OCI-LY3 (cell line): Measurements from ENCODE around the gene NPHP4.

Experiments
- H2AFZ ChIP-seq: fragments of 200-600, 300-600 bp; shearing (Covaris generic); 2 replicates; pipeline ENCODE4 v1.6.0; 2014; ENCODE audit warnings: antibody characterized with exemption, low read depth, low read length
- H3K27ac ChIP-seq: fragments of 200-600, 300-600 bp; sonication (generic); 2 replicates; pipeline ENCODE4 v1.5.1; 2014; ENCODE audit warnings: mild to moderate bottlenecking, low read length, moderate library complexity, mixed read lengths
- H3K27me3 ChIP-seq: fragments of 200-600, 300-600 bp; sonication (generic); 2 replicates; pipeline ENCODE4 v1.6.1; 2014; ENCODE audit warnings: low read depth, low read length, mixed read lengths
- H3K36me3 ChIP-seq: fragments of 200-600, 300-600 bp; sonication (generic); replicated peaks from 2 replicates; pipeline ENCODE3; 2014; ENCODE audit warnings: low read depth, low read length, mixed read lengths
- H3K4me1 ChIP-seq: fragments of 300-600, 200-600 bp; sonication (generic); 2 replicates; pipeline ENCODE4 v1.6.1; 2014; ENCODE audit warnings: low read length, mixed read lengths
- H3K4me2 ChIP-seq: fragments of 200-600, 300-600 bp; sonication (generic); 2 replicates; pipeline ENCODE4 v1.6.1; 2014; ENCODE audit warnings: low read length, mixed read lengths
- H3K4me3 ChIP-seq: fragments of 300-600, 200-600 bp; sonication (generic); 2 replicates; pipeline ENCODE4 v1.5.1; 2014; ENCODE audit warnings: antibody characterized with exemption, mild to moderate bottlenecking, low read length, moderate library complexity
- H3K79me2 ChIP-seq: fragments of 300-600, 200-600 bp; shearing (Covaris generic); 2 replicates; pipeline ENCODE4 v1.6.1; 2014; ENCODE audit warnings: mild to moderate bottlenecking, low read length, mixed read lengths
- H3K9ac ChIP-seq: fragments of 300-600, 200-600 bp; shearing (Covaris generic); 2 replicates; pipeline ENCODE4 v1.6.0; 2014; ENCODE audit warnings: mild to moderate bottlenecking, low read length, moderate library complexity
- H3K9me3 ChIP-seq: fragments of 200-600, 300-600 bp; shearing (Covaris generic); 2 replicates; pipeline ENCODE4 v1.6.1; 2014; ENCODE audit warnings: low read length, mixed read lengths; ENCODE audit not compliant: insufficient read depth
- H4K20me1 ChIP-seq: fragments of 200-600, 300-600 bp; sonication (generic); 2 replicates; pipeline ENCODE4 v1.6.1; 2016; ENCODE audit warnings: low read length, mixed read lengths; ENCODE audit not compliant: insufficient read depth
- EZH2phosphoT487 ChIP-seq: fragments of 200-600 bp; shearing (Covaris generic); IDR thresholded peaks from 2 replicates; pipeline ENCODE4 v1.6.1; 2018; ENCODE audit warnings: antibody characterized with exemption, mixed run types, low read depth
- TF ChIP-seq, protein P1 (sequence below): fragments of 200-600, 300-600 bp; sonication (generic); IDR thresholded peaks from 2 replicates; pipeline ENCODE4 v1.5.1; 2014; ENCODE audit warnings: antibody characterized with exemption, low read length, low read depth

Gene NPHP4

DNA sequence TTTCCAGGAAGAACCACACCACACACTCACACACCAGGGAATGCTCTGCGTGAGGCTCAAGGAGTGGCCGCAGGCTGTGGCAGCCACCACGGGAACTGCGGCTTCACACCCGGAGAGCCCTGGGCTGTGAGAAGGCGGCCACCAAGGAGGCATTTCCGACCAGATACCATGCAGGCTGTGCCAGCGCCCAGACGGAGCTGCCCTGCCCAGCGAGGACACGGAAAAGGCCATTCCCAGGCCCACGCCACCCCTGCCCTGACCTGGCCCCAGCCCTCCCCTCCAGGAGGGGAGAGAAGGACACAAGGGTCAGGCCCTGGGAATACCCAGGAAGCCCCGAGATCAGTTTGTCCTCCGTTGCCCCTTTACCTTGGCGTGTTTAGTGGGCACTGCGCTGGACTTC is 119.3 kb downstream of the NPHP4 start:
- no peak overlapping the region for H3K9ac ChIP-seq
- H3K4me1 ChIP-seq = no peaks in the 10 kb centered on the region
- H3K36me3 ChIP-seq = no peaks in the 10 kb centered on the region
- no peak overlapping the region for H3K27ac ChIP-seq
- H3K4me3 ChIP-seq = no peak overlapping the region
- no peaks in the 10 kb centered on the region for H3K9me3 ChIP-seq
- TF ChIP-seq, protein P1, sequence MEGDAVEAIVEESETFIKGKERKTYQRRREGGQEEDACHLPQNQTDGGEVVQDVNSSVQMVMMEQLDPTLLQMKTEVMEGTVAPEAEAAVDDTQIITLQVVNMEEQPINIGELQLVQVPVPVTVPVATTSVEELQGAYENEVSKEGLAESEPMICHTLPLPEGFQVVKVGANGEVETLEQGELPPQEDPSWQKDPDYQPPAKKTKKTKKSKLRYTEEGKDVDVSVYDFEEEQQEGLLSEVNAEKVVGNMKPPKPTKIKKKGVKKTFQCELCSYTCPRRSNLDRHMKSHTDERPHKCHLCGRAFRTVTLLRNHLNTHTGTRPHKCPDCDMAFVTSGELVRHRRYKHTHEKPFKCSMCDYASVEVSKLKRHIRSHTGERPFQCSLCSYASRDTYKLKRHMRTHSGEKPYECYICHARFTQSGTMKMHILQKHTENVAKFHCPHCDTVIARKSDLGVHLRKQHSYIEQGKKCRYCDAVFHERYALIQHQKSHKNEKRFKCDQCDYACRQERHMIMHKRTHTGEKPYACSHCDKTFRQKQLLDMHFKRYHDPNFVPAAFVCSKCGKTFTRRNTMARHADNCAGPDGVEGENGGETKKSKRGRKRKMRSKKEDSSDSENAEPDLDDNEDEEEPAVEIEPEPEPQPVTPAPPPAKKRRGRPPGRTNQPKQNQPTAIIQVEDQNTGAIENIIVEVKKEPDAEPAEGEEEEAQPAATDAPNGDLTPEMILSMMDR = no peak
- TF ChIP-seq EZH2phosphoT487 = no peak
- H3K79me2 ChIP-seq = no peaks in the 10 kb centered on the region
- H2AFZ ChIP-seq = no peak overlapping the region
- H3K27me3 ChIP-seq = no peaks in the 10 kb centered on the region
- no peaks in the 10 kb centered on the region for H4K20me1 ChIP-seq
- H3K4me2 ChIP-seq = no peak overlapping the region

DNA sequence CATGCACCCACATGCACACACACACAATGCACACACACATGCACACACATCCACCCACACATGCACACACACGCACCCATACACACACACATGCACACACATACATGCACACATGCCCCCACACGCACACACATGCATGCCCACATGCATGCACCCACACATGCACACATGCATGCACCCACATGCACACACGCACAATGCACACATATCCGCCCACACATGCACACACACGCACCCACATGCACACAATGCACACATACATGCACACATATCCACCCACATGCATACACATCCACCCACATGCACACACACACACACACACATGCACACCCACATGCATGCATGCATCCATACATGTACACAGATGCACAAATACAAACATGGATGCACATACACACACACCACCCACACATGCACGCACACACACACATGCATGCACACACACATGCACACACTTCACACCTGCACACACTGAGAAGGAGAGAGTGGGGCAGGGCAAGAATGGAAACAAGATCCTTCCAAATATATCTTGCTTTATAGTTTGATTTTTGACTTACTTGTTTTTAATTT is 123.2 kb downstream of the NPHP4 start:
- Histone ChIP-seq H3K4me3 (no peak overlapping the region), H2AFZ (no peak overlapping the region), H3K79me2 (no peaks in the 10 kb centered on the region), H3K9me3 (no peaks in the 10 kb centered on the region), H3K27me3 (no peaks in the 10 kb centered on the region), H3K9ac (no peak overlapping the region), H3K4me1 (no peaks in the 10 kb centered on the region), H3K36me3 (no peaks in the 10 kb centered on the region), H3K27ac (no peak overlapping the region), H4K20me1 (no peaks in the 10 kb centered on the region), H3K4me2 (no peak overlapping the region)
- TF ChIP-seq EZH2phosphoT487 = no peak
- TF ChIP-seq, protein P1 = no peak

DNA sequence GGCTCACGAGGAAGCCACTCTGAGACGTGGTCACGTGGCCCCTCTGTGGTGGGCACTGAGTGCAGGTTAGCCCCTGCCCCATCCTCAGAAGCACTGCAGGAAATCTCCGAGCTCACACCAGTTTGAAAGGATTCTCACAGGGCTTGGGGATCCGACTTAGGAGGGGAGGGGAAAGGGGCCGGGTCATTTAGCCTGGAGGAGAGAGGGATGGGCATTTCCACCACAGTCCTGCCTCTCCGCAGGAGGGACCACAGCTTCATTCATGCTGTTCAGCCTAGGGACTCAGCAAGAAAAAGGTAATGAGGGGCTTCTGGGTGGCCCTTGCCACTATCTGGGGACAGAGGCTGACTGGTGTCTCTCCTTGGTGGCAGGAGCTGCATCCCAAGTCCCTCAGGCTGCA is 126.5 kb downstream of the NPHP4 start:
- Histone ChIP-seq H3K9ac (no peak overlapping the region), H3K27me3 (no peaks in the 10 kb centered on the region), H3K36me3 (no peaks in the 10 kb centered on the region), H3K27ac (no peak overlapping the region), H4K20me1 (no peaks in the 10 kb centered on the region), H3K4me2 (no peak overlapping the region), H2AFZ (no peak overlapping the region), H3K4me1 (no peaks in the 10 kb centered on the region), H3K79me2 (no peaks in the 10 kb centered on the region), H3K4me3 (no peak overlapping the region), H3K9me3 (no peaks in the 10 kb centered on the region)
- TF ChIP-seq EZH2phosphoT487 = no peak
- TF ChIP-seq, protein P1 = no peak

DNA sequence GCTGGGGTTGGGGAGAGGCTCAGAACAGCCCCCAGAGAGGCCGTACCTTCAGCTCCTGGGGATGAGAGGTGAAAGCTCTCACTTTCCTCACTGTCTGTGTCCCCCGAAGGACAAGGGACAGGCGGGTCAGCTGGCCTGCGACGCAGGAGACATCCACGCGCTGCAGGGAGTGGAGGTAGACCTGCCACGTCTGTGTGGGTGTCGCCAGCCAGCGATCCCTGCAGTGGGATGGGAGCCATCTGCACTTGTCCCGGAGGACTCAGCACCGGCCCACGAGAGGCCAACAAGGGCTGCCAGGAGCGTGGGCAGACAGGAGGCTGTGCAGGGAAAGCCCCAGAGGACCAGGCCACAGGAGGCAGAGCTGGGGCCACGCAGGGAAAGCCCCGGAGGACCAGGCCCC is 127.2 kb downstream of the NPHP4 start:
- Histone ChIP-seq H3K4me3 (no peak overlapping the region), H4K20me1 (no peaks in the 10 kb centered on the region), H3K27me3 (no peaks in the 10 kb centered on the region), H3K9me3 (no peaks in the 10 kb centered on the region), H3K4me2 (no peak overlapping the region), H3K27ac (no peak overlapping the region), H3K9ac (no peak overlapping the region), H3K4me1 (no peaks in the 10 kb centered on the region), H3K79me2 (no peaks in the 10 kb centered on the region), H3K36me3 (no peaks in the 10 kb centered on the region), H2AFZ (no peak overlapping the region)
- TF ChIP-seq, protein P1 = no peak
- TF ChIP-seq EZH2phosphoT487 = no peak
